HG03025 (cell line): ENCODE measurements around the gene TRAF2.
"Not testable (repeated sequence)": the region's sequence is repeated elsewhere in the genome, so short reads cannot be mapped to it uniquely, and the experiment has no call there.

Experiments
- ATAC-seq: cut with Tn5 transposase; IDR thresholded peaks from one replicate; pipeline ENCODE4 v1.9.1; 2021; ENCODE audit warnings: mild to moderate bottlenecking, moderate library complexity; ENCODE audit not compliant: unreplicated experiment, low FRiP score

Gene TRAF2

GRCh38 chr9:136885950-136886578, at the start of gene TRAF2:
Gene TRAF2, plus strand, starts transcription at chr9:136886516. Its CDS starts 12,225 bp downstream, at chr9:136898741.
- peak; percentile 65 for ATAC-seq

- ATAC-seq, result no peak
Observed at GRCh38 chr9:136837146-136837855, 49.0 kb upstream of the TRAF2 start.

GRCh38 chr9:136837856-136838277, 48.4 kb upstream of the TRAF2 start:
- ATAC-seq, result not testable (repeated sequence)

GRCh38 chr9:136838314-136839228, 47.7 kb upstream of the TRAF2 start:
- ATAC-seq, result no peak

GRCh38 chr9:136839229-136840139, 46.8 kb upstream of the TRAF2 start:
- no peak for ATAC-seq

GRCh38 chr9:136840140-136840876, 46.0 kb upstream of the TRAF2 start:
- no peak for ATAC-seq

- no peak for ATAC-seq
Observed at GRCh38 chr9:136840877-136841645, 45.3 kb upstream of the TRAF2 start.

- ATAC-seq, result not testable (repeated sequence)
Observed at GRCh38 chr9:136841646-136842379, 44.5 kb upstream of the TRAF2 start.

GRCh38 chr9:136842380-136842948, 43.9 kb upstream of the TRAF2 start, which contains the start of gene AJM1:
Gene AJM1, plus strand, starts transcription at chr9:136842478. Its CDS starts 1,937 bp downstream, at chr9:136844415.
- peak; percentile 40 for ATAC-seq

- ATAC-seq, result not testable (repeated sequence)
Observed at GRCh38 chr9:136843159-136843800, 43.0 kb upstream of the TRAF2 start.

GRCh38 chr9:136843801-136844740, 42.2 kb upstream of the TRAF2 start:
- not testable (repeated sequence) for ATAC-seq

GRCh38 chr9:136844761-136845464, 41.4 kb upstream of the TRAF2 start:
- no peak for ATAC-seq

- ATAC-seq, result no peak
Observed at GRCh38 chr9:136845465-136846260, 40.7 kb upstream of the TRAF2 start.

- no peak for ATAC-seq
Observed at GRCh38 chr9:136846376-136847087, 39.8 kb upstream of the TRAF2 start.
